ENCODE data around the gene DYRK1A. TPM values are rescaled to one million over a fixed set of nuclear protein-coding genes. Genes with fewer than 3 reads are reported as not detected.

Gene DYRK1A
- total RNA-seq, 2 experiments from 2014 or later = 73.6 to 74.1 TPM

- H3K27ac Mint-ChIP-seq = no peak overlapping the region
- peaks cover 3% of the 10 kb centered on the region for H3K9me3 Mint-ChIP-seq
Observed at GRCh38 chr21:37395961-37396360, 29.4 kb downstream of the DYRK1A start.

GRCh38 chr21:37396855-37397254 lies 30.3 kb downstream of the DYRK1A start:
- POLR2A ChIA-PET = interaction anchor here (1.6 kb wide), 1 partner anchor 9 kb away, joined by 5 read pairs; no protein-coding TSS in a partner anchor
- H3K27me3 Mint-ChIP-seq = no peaks in the 10 kb centered on the region
- CTCF ChIA-PET = no interaction called here

More at GRCh38 chr21:37395961-37396360, 29.4 kb downstream of the DYRK1A start:
- Mint-ChIP-seq H3K4me1 (peaks cover 45% of the 10 kb centered on the region), H3K27me3 (no peaks in the 10 kb centered on the region), H3K36me3 (ENCODE audit: low read depth) (peaks cover 32% of the 10 kb centered on the region), H3K4me3 (no peak overlapping the region)
- CTCF ChIA-PET = no interaction called here
- DNase-seq = no peak
- POLR2A ChIA-PET = no interaction called here

DNA sequence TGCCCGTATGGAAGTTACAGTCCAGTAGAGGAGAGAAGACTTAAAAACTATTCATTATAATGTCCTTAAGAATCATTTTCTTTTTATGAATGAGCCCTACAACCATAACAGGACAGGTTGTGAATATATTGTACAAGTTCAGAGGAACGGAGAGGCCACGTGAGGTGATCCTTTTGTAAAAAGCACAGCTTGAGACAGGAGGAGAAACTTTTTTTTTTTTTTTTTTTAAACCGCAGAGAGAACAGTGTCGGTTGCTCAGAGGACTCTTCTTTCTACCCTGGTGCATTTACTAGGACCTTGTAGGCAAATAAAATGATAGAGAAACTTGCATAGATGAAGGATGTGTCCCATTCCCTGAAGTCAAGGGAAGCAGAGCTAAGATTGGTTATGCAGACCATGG lies 32.1 kb downstream of the DYRK1A start:
- Mint-ChIP-seq H3K27ac (no peak overlapping the region), H3K36me3 (ENCODE audit: low read depth) (peaks cover 39% of the 10 kb centered on the region), H3K9me3 (peaks cover 16% of the 10 kb centered on the region), H3K4me1 (peaks cover 42% of the 10 kb centered on the region), H3K27me3 (no peaks in the 10 kb centered on the region), H3K4me3 (no peak overlapping the region)
- DNase-seq = no peak
- ChIA-PET POLR2A (interaction anchor here (0.6 to 1.1 kb wide), 3 partner anchors 9 to 389 kb away, joined by 3 to 4 read pairs (median 3); no protein-coding TSS in a partner anchor), CTCF (no interaction called here)

More at GRCh38 chr21:37396855-37397254, 30.3 kb downstream of the DYRK1A start:
- H3K9me3 Mint-ChIP-seq = peaks cover 5% of the 10 kb centered on the region
- no peak for DNase-seq
- H3K36me3 Mint-ChIP-seq (ENCODE audit: low read depth) = peaks cover 36% of the 10 kb centered on the region
- no peak overlapping the region for H3K4me3 Mint-ChIP-seq
- no peak overlapping the region for H3K27ac Mint-ChIP-seq
- peaks cover 39% of the 10 kb centered on the region for H3K4me1 Mint-ChIP-seq

DNA sequence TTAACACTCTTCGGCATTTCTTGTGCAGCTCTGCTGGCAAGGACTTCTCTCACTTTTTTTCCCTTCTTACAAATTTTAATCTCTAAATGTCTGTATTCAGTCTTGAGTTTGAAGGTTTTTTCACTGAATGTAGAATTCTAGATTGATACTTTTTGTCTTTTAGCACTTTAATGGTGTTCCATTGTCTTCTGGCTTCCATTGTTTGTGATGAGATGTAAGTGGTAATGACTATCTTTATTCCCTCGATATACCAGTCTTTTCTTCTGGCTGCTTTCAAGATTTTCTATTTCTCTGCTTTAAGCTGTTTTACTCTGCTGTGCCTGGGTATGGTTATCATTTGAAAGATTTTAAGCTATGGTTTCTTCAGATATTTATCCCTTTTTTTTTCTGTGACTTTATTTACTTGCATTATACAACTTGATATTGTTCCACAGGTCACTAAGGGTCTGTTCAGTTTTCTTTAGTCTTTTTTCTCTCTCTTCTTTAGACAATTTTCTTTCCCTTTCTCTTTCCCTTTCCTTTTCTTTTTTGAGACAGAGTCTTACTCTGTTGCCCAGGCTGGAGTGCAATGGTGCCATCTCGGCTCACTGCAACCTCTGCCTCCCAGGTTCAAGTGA lies 35.8 kb downstream of the DYRK1A start:
- no peak for DNase-seq
- no peaks in the 10 kb centered on the region for H3K27me3 Mint-ChIP-seq
- POLR2A ChIA-PET = no interaction called here
- H3K4me3 Mint-ChIP-seq = no peak overlapping the region
- peaks cover 54% of the 10 kb centered on the region for H3K4me1 Mint-ChIP-seq
- peaks cover 36% of the 10 kb centered on the region for H3K36me3 Mint-ChIP-seq (ENCODE audit: low read depth)
- CTCF ChIA-PET = interaction anchor here (1.0 kb wide), 1 partner anchor 15 kb away, joined by 4 read pairs; no protein-coding TSS in a partner anchor
- peaks cover 17% of the 10 kb centered on the region for H3K9me3 Mint-ChIP-seq
- no peak overlapping the region for H3K27ac Mint-ChIP-seq

DNA sequence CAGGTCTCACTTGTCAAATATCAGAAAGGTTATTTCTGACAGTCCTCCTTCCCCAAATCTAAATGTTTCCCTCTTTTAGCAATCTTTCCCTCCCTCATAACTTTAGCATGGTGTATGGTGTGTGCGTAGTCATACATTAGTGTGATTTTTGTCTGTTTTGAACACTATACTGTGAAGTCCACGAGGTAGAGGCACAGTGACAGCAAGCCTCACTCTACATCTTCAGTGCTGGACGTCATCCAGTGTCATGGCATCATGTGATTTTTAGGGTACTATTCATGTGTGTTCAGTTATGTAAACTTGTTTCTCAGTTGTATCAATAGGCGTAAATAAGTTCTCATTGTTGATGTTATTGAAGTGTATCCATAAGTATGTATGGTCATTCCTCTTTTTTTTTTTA lies 39.1 kb downstream of the DYRK1A start:
- H3K27ac Mint-ChIP-seq = no peak overlapping the region
- H3K27me3 Mint-ChIP-seq = no peaks in the 10 kb centered on the region
- ChIA-PET CTCF (no interaction called here), POLR2A (no interaction called here)
- peaks cover 40% of the 10 kb centered on the region for H3K36me3 Mint-ChIP-seq (ENCODE audit: low read depth)
- no peak for DNase-seq
- peaks cover 57% of the 10 kb centered on the region for H3K4me1 Mint-ChIP-seq
- H3K4me3 Mint-ChIP-seq = no peak overlapping the region
- H3K9me3 Mint-ChIP-seq = peaks cover 15% of the 10 kb centered on the region

- CTCF ChIA-PET = interaction anchor here (0.8 to 1.4 kb wide), 3 partner anchors 11 to 156 kb away, joined by 3 to 4 read pairs (median 4); no protein-coding TSS in a partner anchor
- Mint-ChIP-seq H3K4me1 (peaks cover 60% of the 10 kb centered on the region), H3K27ac (peak overlapping the region; percentile 28), H3K27me3 (no peaks in the 10 kb centered on the region), H3K4me3 (no peak overlapping the region), H3K9me3 (peaks cover 4% of the 10 kb centered on the region), H3K36me3 (ENCODE audit: low read depth) (peaks cover 23% of the 10 kb centered on the region)
- POLR2A ChIA-PET = interaction anchor here (0.8 to 1.9 kb wide), 8 partner anchors 9 to 140 kb away, joined by 3 to 9 read pairs (median 4); no protein-coding TSS in a partner anchor
- no peak for DNase-seq
Observed at GRCh38 chr21:37407719-37408420, 41.3 kb downstream of the DYRK1A start.

GRCh38 chr21:37408464-37409193 lies 42.1 kb downstream of the DYRK1A start:
- POLR2A ChIA-PET = interaction anchor here (0.8 to 1.9 kb wide), 6 partner anchors 9 to 140 kb away, joined by 3 to 9 read pairs (median 4); no protein-coding TSS in a partner anchor
- peaks cover 62% of the 10 kb centered on the region for H3K4me1 Mint-ChIP-seq
- H3K27me3 Mint-ChIP-seq = no peaks in the 10 kb centered on the region
- H3K36me3 Mint-ChIP-seq (ENCODE audit: low read depth) = peaks cover 20% of the 10 kb centered on the region
- no peak overlapping the region for H3K4me3 Mint-ChIP-seq
- peaks cover 1% of the 10 kb centered on the region for H3K9me3 Mint-ChIP-seq
- no peak overlapping the region for H3K27ac Mint-ChIP-seq
- no peak for DNase-seq
- CTCF ChIA-PET = interaction anchor here (0.8 to 1.4 kb wide), 3 partner anchors 10 to 155 kb away, joined by 3 to 4 read pairs (median 4); no protein-coding TSS in a partner anchor

GRCh38 chr21:37410639-37411038 lies 44.1 kb downstream of the DYRK1A start:
- H3K4me3 Mint-ChIP-seq = no peak overlapping the region
- H3K4me1 Mint-ChIP-seq = peaks cover 67% of the 10 kb centered on the region
- POLR2A ChIA-PET = no interaction called here
- H3K27ac Mint-ChIP-seq = no peak overlapping the region
- H3K27me3 Mint-ChIP-seq = no peaks in the 10 kb centered on the region
- peaks cover 17% of the 10 kb centered on the region for H3K36me3 Mint-ChIP-seq (ENCODE audit: low read depth)
- CTCF ChIA-PET = no interaction called here
- no peaks in the 10 kb centered on the region for H3K9me3 Mint-ChIP-seq
- no peak for DNase-seq

GRCh38 chr21:37412603-37413360 lies 46.2 kb downstream of the DYRK1A start:
- POLR2A ChIA-PET = interaction anchor here (1.0 kb wide), 1 partner anchor 47 kb away, joined by 3 read pairs; the partner anchor contains the start of gene DYRK1A
- CTCF ChIA-PET = interaction anchor here (0.7 kb wide), 1 partner anchor 42 kb away, joined by 4 read pairs; no protein-coding TSS in a partner anchor
- Mint-ChIP-seq H3K36me3 (ENCODE audit: low read depth) (peaks cover 20% of the 10 kb centered on the region), H3K4me3 (no peak overlapping the region), H3K27ac (peak overlapping the region; percentile 4), H3K9me3 (no peaks in the 10 kb centered on the region), H3K4me1 (peaks cover 62% of the 10 kb centered on the region), H3K27me3 (no peaks in the 10 kb centered on the region)
- DNase-seq = no peak

DNA sequence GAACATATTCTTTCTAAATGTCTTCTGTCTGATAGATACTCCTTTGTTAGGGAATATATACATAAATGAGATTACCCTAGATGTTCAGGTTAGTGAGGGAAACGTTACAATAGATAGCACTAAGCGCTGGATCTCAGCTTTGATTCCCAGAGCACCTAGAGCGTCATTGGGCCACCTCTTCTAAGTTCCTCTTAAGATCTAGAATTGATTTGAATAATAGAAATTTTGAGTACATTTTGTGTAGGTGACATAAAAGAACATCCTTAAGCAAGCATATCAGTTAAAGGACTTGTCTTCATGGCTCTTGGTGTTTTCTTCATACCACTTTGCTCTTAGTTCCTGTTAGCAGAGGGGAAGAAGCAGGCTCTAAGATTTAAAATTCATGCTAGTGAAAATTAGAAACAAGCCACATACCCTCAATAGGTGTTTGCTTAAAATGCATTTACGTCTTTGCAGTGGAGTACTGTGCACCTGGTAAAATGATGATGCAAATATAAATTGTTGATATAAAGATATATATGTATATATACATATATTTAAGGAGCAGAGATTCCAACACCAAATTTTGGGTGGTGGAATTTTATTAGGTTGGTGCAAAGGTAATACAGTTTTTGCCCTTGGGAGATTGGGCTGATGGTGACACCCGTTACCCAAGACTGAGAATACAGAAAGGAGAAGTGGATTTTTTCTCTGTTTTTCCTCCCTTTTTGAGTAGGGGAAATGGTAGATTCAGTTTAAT lies 47.1 kb downstream of the DYRK1A start:
- no peaks in the 10 kb centered on the region for H3K27me3 Mint-ChIP-seq
- H3K9me3 Mint-ChIP-seq = no peaks in the 10 kb centered on the region
- H3K27ac Mint-ChIP-seq = no peak overlapping the region
- no peak overlapping the region for H3K4me3 Mint-ChIP-seq
- ChIA-PET CTCF (interaction anchor here (0.7 kb wide), 1 partner anchor 43 kb away, joined by 4 read pairs; no protein-coding TSS in a partner anchor), POLR2A (no interaction called here)
- DNase-seq = no peak
- peaks cover 63% of the 10 kb centered on the region for H3K4me1 Mint-ChIP-seq
- peaks cover 13% of the 10 kb centered on the region for H3K36me3 Mint-ChIP-seq (ENCODE audit: low read depth)

GRCh38 chr21:37414292-37415253 lies 48.0 kb downstream of the DYRK1A start:
- Mint-ChIP-seq H3K4me1 (peaks cover 67% of the 10 kb centered on the region), H3K36me3 (ENCODE audit: low read depth) (peaks cover 12% of the 10 kb centered on the region), H3K27ac (no peak overlapping the region), H3K9me3 (no peaks in the 10 kb centered on the region), H3K4me3 (no peak overlapping the region), H3K27me3 (no peaks in the 10 kb centered on the region)
- CTCF ChIA-PET = no interaction called here
- POLR2A ChIA-PET = interaction anchor here (1.0 kb wide), 1 partner anchor 13 kb away, joined by 3 read pairs; no protein-coding TSS in a partner anchor
- no peak for DNase-seq
